ENCODE measurements around the gene SCLT1.

Gene SCLT1

GRCh38 chr4:128853741-128854140 lies 239.6 kb downstream of the SCLT1 start:
- Histone ChIP-seq H3K27me3 (ENCODE audit: insufficient read depth, low read length, poor library complexity, severe bottlenecking) (no peaks in the 10 kb centered on the region), H3K4me2 (ENCODE audit: low read depth, low read length, poor library complexity, severe bottlenecking) (peak overlapping the region; percentile 22), H3K9ac (ENCODE audit: low read depth, low read length, poor library complexity, severe bottlenecking) (no peak overlapping the region), H2AFZ (ENCODE audit: low read length) (no peak overlapping the region), H3K9me3 (ENCODE audit: insufficient read depth, low read depth, low read length) (no peaks in the 10 kb centered on the region), H4K20me1 (ENCODE audit: insufficient read depth, low read length, poor library complexity, severe bottlenecking) (peaks cover 26% of the 10 kb centered on the region), H3K79me2 (ENCODE audit: insufficient read depth, low read length) (peaks cover 18% of the 10 kb centered on the region), H3K9me2 (replicated peaks; ENCODE audit: low read depth, low read length) (no peaks in the 10 kb centered on the region), H3F3A (ENCODE audit: low read depth) (peaks cover 13% of the 10 kb centered on the region), H3K4me1 (ENCODE audit: insufficient read depth, low read length, poor library complexity, severe bottlenecking) (peaks cover 19% of the 10 kb centered on the region), H3K4me3 (ENCODE audit: low read length, poor library complexity, severe bottlenecking) (no peak overlapping the region), H3K36me3 (ENCODE audit: insufficient read depth, low read length) (peaks cover 93% of the 10 kb centered on the region)
- TF ChIP-seq CTCF (conservative IDR thresholded peaks at IDR 0.05; ENCODE audit: low read length) (no peak), EZH2phosphoT487 (IDR thresholded peaks at IDR 0.05; ENCODE audit: borderline replicate concordance) (no peak)

- Histone ChIP-seq H2AFZ (ENCODE audit: low read length) (no peak overlapping the region), H3K9ac (ENCODE audit: low read depth, low read length, poor library complexity, severe bottlenecking) (no peak overlapping the region), H4K20me1 (ENCODE audit: insufficient read depth, low read length, poor library complexity, severe bottlenecking) (peaks cover 22% of the 10 kb centered on the region), H3K9me3 (ENCODE audit: insufficient read depth, low read depth, low read length) (no peaks in the 10 kb centered on the region), H3K4me3 (ENCODE audit: low read length, poor library complexity, severe bottlenecking) (no peak overlapping the region), H3K9me2 (replicated peaks; ENCODE audit: low read depth, low read length) (no peaks in the 10 kb centered on the region), H3K36me3 (ENCODE audit: insufficient read depth, low read length) (peaks cover 91% of the 10 kb centered on the region), H3K4me2 (ENCODE audit: low read depth, low read length, poor library complexity, severe bottlenecking) (no peak overlapping the region), H3F3A (ENCODE audit: low read depth) (peaks cover 13% of the 10 kb centered on the region), H3K27me3 (ENCODE audit: insufficient read depth, low read length, poor library complexity, severe bottlenecking) (no peaks in the 10 kb centered on the region), H3K79me2 (ENCODE audit: insufficient read depth, low read length) (peaks cover 14% of the 10 kb centered on the region), H3K4me1 (ENCODE audit: insufficient read depth, low read length, poor library complexity, severe bottlenecking) (peaks cover 19% of the 10 kb centered on the region)
- TF ChIP-seq EZH2phosphoT487 (IDR thresholded peaks at IDR 0.05; ENCODE audit: borderline replicate concordance), result no peak
- TF ChIP-seq CTCF (conservative IDR thresholded peaks at IDR 0.05; ENCODE audit: low read length), result no peak
Measured at GRCh38 chr4:128850252-128850651, 243.1 kb downstream of the SCLT1 start.

DNA sequence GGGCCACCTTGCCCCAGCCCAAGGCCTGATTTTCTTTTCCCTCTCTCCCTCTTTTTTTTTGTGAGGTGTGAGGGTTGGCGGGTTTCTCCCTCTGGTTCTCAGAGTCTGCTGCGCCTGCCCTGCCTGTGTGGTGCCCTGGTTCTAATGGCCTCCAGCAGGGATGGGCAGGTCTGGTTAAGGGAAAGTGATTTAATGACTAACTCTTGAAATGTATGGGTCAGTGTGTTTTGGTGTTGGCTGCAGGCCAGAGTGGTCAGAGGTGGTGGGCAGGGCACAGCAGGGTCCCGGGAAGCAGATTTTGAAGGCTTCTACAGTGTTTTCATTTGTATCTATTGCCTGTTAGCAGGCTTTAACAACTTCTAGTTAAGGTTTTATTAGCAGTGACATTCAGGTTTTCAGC lies 244.9 kb downstream of the SCLT1 start:
- peaks cover 4% of the 10 kb centered on the region for H3K4me1 ChIP-seq (ENCODE audit: insufficient read depth, low read length, poor library complexity, severe bottlenecking)
- H3K79me2 ChIP-seq (ENCODE audit: insufficient read depth, low read length), result peaks cover 27% of the 10 kb centered on the region
- no peaks in the 10 kb centered on the region for H3K9me2 ChIP-seq (replicated peaks; ENCODE audit: low read depth, low read length)
- no peak overlapping the region for H2AFZ ChIP-seq (ENCODE audit: low read length)
- H3K27me3 ChIP-seq (ENCODE audit: insufficient read depth, low read length, poor library complexity, severe bottlenecking), result no peaks in the 10 kb centered on the region
- peaks cover 22% of the 10 kb centered on the region for H4K20me1 ChIP-seq (ENCODE audit: insufficient read depth, low read length, poor library complexity, severe bottlenecking)
- peaks cover 97% of the 10 kb centered on the region for H3K36me3 ChIP-seq (ENCODE audit: insufficient read depth, low read length)
- no peak for TF ChIP-seq CTCF (conservative IDR thresholded peaks at IDR 0.05; ENCODE audit: low read length)
- no peak for TF ChIP-seq EZH2phosphoT487 (IDR thresholded peaks at IDR 0.05; ENCODE audit: borderline replicate concordance)
- no peak overlapping the region for H3K9ac ChIP-seq (ENCODE audit: low read depth, low read length, poor library complexity, severe bottlenecking)
- H3F3A ChIP-seq (ENCODE audit: low read depth), result no peaks in the 10 kb centered on the region
- H3K9me3 ChIP-seq (ENCODE audit: insufficient read depth, low read depth, low read length), result no peaks in the 10 kb centered on the region
- no peak overlapping the region for H3K4me2 ChIP-seq (ENCODE audit: low read depth, low read length, poor library complexity, severe bottlenecking)
- no peak overlapping the region for H3K4me3 ChIP-seq (ENCODE audit: low read length, poor library complexity, severe bottlenecking)

Data from Loucy (cell line).